ENCODE data around the gene C6orf120. TPM values are rescaled to one million over a fixed set of nuclear protein-coding genes. Genes with fewer than 3 reads are reported as not detected.

The C6orf120 gene
- total and polyA plus RNA-seq, 2 of the 13 experiments (the other 11 are each of a cell fraction or from before 2014, with no cell fraction given): 21.7 to 29.9 TPM

DNA sequence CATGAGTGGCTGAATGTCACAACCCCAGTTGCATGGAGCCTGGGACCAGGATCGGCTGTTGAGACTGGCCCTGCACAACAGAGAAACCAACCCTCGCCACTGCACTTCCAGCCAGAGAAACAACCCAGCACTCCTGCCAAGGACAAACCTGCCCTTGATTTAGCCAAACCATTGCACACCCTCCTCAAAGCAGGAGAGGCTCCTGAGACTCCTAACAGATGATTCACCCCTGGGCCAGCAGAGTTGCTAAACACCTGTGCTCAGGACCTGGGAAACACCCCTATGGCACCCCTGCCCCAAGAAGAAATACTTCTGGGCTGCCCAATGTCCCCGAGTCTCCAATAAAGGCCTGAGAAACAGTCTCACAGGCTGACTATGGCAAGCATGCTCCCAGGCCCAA is 17.9 kb upstream of the C6orf120 start:
- no peaks in the 10 kb centered on the region; the same call in 1 of the 2 replicates for H4K20me1 ChIP-seq (ENCODE audit: insufficient read depth, low read length)
- CTCF ChIA-PET (ENCODE audit: low intra/inter-chr PET ratio, low total read pairs): no interaction called here
- H2AFZ ChIP-seq (ENCODE audit: low read length): no peak overlapping the region
- intact Hi-C loops (cut with micrococcal nuclease; ENCODE audit: unreplicated experiment): no loop called here
- H3K4me1 ChIP-seq (ENCODE audit: insufficient read depth, low read length): no peaks in the 10 kb centered on the region
- peaks cover 11 to 58% of the 10 kb centered on the region in 2 experiments for H3K36me3 ChIP-seq (replicated peaks in 1 of 2; ENCODE audit: control insufficient read depth in 1 of 2, insufficient read depth in 2 of 2, low read length in 2 of 2)
- H3K79me2 ChIP-seq (ENCODE audit: insufficient read depth, low read length): peaks cover 4% of the 10 kb centered on the region
- no peak for TF ChIP-seq ATAD3A (CRISPR knock-in tag; IDR thresholded peaks at IDR 0.05)
- no peak for TF ChIP-seq ZNF282 (IDR thresholded peaks at IDR 0.05; ENCODE audit: partially characterized antibody)
- no peak for TF ChIP-seq ZNF644 (CRISPR knock-in tag; IDR thresholded peaks at IDR 0.05; ENCODE audit: low read depth)
- no peak for TF ChIP-seq XRCC5 (optimal IDR thresholded peaks at IDR 0.05; ENCODE audit: low read length)
- TF ChIP-seq SNAPC2 (CRISPR knock-in tag; IDR thresholded peaks at IDR 0.05): no peak
- H3K4me2 ChIP-seq (ENCODE audit: low read depth, low read length): no peak overlapping the region
- no peak for ATAC-seq
- no peak overlapping the region for H3K27ac ChIP-seq (ENCODE audit: extremely low read length, insufficient read depth, low read length)
- no peak for DNase-seq (ENCODE audit: low spot score)
- in situ Hi-C loops (cut with HindIII; ENCODE audit: extremely low pct_ligation_motif_present, low pct_unique_long_range_greater_than_20kb): loop anchor here (25.0 kb wide), 1 partner anchor 722 kb away; no protein-coding TSS in a partner anchor
- no peak overlapping the region for H3K9ac ChIP-seq (ENCODE audit: insufficient read depth, low read depth, low read length)
- BruUV-seq (replicated peaks): no TSS peak
- no peak for FAIRE-seq
- WGBS (ENCODE audit: low lambda C conversion rate): 100% methylated on average over 3 of the region's 3 CpGs
- POLR2A ChIA-PET: no interaction called here
- H3K4me3 ChIP-seq (replicated peaks in 1 of 3; ENCODE audit: insufficient read depth in 1 of 3, low read depth in 2 of 3, low read length in 3 of 3): no peak overlapping the region
- no peaks in the 10 kb centered on the region for H3K27me3 ChIP-seq (ENCODE audit: control insufficient read depth in 1 of 2, insufficient read depth in 2 of 2, low read length in 2 of 2)
- H3K9me3 ChIP-seq (ENCODE audit: low read length): peaks cover 14% of the 10 kb centered on the region

- WGBS (ENCODE audit: low lambda C conversion rate): 97% methylated on average over 2 of the region's 2 CpGs
- POLR2A ChIA-PET: no interaction called here
- Histone ChIP-seq H3K27ac (ENCODE audit: extremely low read length, insufficient read depth, low read length) (no peak overlapping the region), H3K4me1 (ENCODE audit: insufficient read depth, low read length) (no peaks in the 10 kb centered on the region), H4K20me1 (ENCODE audit: insufficient read depth, low read length) (no peaks in the 10 kb centered on the region; the same call in 1 of the 2 replicates), H3K9ac (ENCODE audit: insufficient read depth, low read depth, low read length) (no peak overlapping the region), H2AFZ (ENCODE audit: low read length) (no peak overlapping the region), H3K27me3 (ENCODE audit: control insufficient read depth in 1 of 2, insufficient read depth in 2 of 2, low read length in 2 of 2) (no peaks in the 10 kb centered on the region), H3K4me2 (ENCODE audit: low read depth, low read length) (no peak overlapping the region), H3K79me2 (ENCODE audit: insufficient read depth, low read length) (peaks cover 6% of the 10 kb centered on the region), H3K36me3 (replicated peaks in 1 of 2; ENCODE audit: control insufficient read depth in 1 of 2, insufficient read depth in 2 of 2, low read length in 2 of 2) (peaks cover 10 to 49% of the 10 kb centered on the region in 2 experiments), H3K4me3 (replicated peaks in 1 of 3; ENCODE audit: insufficient read depth in 1 of 3, low read depth in 2 of 3, low read length in 3 of 3) (no peak overlapping the region), H3K9me3 (ENCODE audit: low read length) (peaks cover 14% of the 10 kb centered on the region)
- DNase-seq (ENCODE audit: low spot score) (no peak), ATAC-seq (no peak), FAIRE-seq (peak; percentile 57)
- TF ChIP-seq, protein P1, sequence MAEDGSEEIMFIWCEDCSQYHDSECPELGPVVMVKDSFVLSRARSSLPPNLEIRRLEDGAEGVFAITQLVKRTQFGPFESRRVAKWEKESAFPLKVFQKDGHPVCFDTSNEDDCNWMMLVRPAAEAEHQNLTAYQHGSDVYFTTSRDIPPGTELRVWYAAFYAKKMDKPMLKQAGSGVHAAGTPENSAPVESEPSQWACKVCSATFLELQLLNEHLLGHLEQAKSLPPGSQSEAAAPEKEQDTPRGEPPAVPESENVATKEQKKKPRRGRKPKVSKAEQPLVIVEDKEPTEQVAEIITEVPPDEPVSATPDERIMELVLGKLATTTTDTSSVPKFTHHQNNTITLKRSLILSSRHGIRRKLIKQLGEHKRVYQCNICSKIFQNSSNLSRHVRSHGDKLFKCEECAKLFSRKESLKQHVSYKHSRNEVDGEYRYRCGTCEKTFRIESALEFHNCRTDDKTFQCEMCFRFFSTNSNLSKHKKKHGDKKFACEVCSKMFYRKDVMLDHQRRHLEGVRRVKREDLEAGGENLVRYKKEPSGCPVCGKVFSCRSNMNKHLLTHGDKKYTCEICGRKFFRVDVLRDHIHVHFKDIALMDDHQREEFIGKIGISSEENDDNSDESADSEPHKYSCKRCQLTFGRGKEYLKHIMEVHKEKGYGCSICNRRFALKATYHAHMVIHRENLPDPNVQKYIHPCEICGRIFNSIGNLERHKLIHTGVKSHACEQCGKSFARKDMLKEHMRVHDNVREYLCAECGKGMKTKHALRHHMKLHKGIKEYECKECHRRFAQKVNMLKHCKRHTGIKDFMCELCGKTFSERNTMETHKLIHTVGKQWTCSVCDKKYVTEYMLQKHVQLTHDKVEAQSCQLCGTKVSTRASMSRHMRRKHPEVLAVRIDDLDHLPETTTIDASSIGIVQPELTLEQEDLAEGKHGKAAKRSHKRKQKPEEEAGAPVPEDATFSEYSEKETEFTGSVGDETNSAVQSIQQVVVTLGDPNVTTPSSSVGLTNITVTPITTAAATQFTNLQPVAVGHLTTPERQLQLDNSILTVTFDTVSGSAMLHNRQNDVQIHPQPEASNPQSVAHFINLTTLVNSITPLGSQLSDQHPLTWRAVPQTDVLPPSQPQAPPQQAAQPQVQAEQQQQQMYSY (CRISPR knock-in tag; IDR thresholded peaks at IDR 0.05): no peak
- TF ChIP-seq, protein P2, sequence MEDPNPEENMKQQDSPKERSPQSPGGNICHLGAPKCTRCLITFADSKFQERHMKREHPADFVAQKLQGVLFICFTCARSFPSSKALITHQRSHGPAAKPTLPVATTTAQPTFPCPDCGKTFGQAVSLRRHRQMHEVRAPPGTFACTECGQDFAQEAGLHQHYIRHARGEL (CRISPR knock-in tag; IDR thresholded peaks at IDR 0.05): no peak
- peak; percentile 85; the same call in 1 of the 2 replicates for TF ChIP-seq ZNF136 (CRISPR knock-in tag; IDR thresholded peaks at IDR 0.05; ENCODE audit: low read depth)
- in situ Hi-C loops (cut with HindIII; ENCODE audit: extremely low pct_ligation_motif_present, low pct_unique_long_range_greater_than_20kb): loop anchor here (25.0 kb wide), 1 partner anchor 724 kb away; no protein-coding TSS in a partner anchor
- intact Hi-C loops (cut with micrococcal nuclease; ENCODE audit: unreplicated experiment): no loop called here
- BruUV-seq (replicated peaks): no TSS peak
- CTCF ChIA-PET (ENCODE audit: low intra/inter-chr PET ratio, low total read pairs): no interaction called here
Measured at GRCh38 chr6:169685860-169686259, 16.1 kb upstream of the C6orf120 start.
